ENCODE results near the gene BAIAP2L1. TPM values are rescaled to one million over a fixed set of nuclear protein-coding genes. Genes with fewer than 3 reads are reported as not detected.

The BAIAP2L1 gene
- total RNA-seq, 2 donors from 2014 or later, result 0.55 to 0.82 TPM

- H3K4me1 Mint-ChIP-seq, result no peaks in the 10 kb centered on the region
- H3K4me3 Mint-ChIP-seq, result no peak overlapping the region
- ATAC-seq (no peak), DNase-seq (no peak)
- H3K27me3 Mint-ChIP-seq, result no peaks in the 10 kb centered on the region
- H3K9me3 ChIP-seq (ENCODE audit: control insufficient read depth, low read length, poor library complexity, severe bottlenecking), result no peaks in the 10 kb centered on the region
- H3K36me3 Mint-ChIP-seq (ENCODE audit: low read depth), result no peaks in the 10 kb centered on the region
- H3K27ac Mint-ChIP-seq, result no peak overlapping the region
These were observed 59.8 kb downstream of the BAIAP2L1 start for GRCh38 chr7:98341106-98341505.

DNA sequence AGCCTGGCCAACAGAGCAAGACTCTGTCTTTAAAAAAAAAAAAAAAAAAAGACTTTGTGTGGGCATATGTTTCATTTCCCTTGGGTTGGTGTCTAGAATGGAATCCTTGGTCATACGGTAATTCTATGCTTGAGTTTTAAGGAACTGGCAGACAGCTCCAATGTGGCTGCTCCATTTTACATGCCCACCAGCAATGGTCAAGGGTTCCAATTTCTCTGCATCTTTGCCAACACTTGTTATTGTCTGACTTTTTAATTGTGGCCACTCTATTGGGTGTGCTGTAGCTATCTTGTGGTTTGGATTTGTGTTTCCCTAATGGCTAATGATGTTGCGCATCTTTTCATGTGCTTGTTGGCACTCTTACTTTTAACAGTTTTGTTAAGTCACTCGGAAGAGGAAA lies 61.8 kb downstream of the BAIAP2L1 start:
- Mint-ChIP-seq H3K4me1 (peaks cover 3% of the 10 kb centered on the region), H3K27me3 (peaks cover 8% of the 10 kb centered on the region), H3K4me3 (no peak overlapping the region), H3K27ac (no peak overlapping the region), H3K36me3 (ENCODE audit: low read depth) (peaks cover 3% of the 10 kb centered on the region)
- no peak for DNase-seq
- no peak for ATAC-seq
- H3K9me3 ChIP-seq (ENCODE audit: control insufficient read depth, low read length, poor library complexity, severe bottlenecking), result no peaks in the 10 kb centered on the region

GRCh38 chr7:98338441-98338840 lies 62.4 kb downstream of the BAIAP2L1 start:
- peaks cover 8% of the 10 kb centered on the region for H3K27me3 Mint-ChIP-seq
- ATAC-seq (no peak), DNase-seq (no peak)
- H3K36me3 Mint-ChIP-seq (ENCODE audit: low read depth), result peaks cover 3% of the 10 kb centered on the region
- H3K9me3 ChIP-seq (ENCODE audit: control insufficient read depth, low read length, poor library complexity, severe bottlenecking), result no peaks in the 10 kb centered on the region
- no peak overlapping the region for H3K27ac Mint-ChIP-seq
- H3K4me3 Mint-ChIP-seq, result no peak overlapping the region
- peaks cover 3% of the 10 kb centered on the region for H3K4me1 Mint-ChIP-seq

DNA sequence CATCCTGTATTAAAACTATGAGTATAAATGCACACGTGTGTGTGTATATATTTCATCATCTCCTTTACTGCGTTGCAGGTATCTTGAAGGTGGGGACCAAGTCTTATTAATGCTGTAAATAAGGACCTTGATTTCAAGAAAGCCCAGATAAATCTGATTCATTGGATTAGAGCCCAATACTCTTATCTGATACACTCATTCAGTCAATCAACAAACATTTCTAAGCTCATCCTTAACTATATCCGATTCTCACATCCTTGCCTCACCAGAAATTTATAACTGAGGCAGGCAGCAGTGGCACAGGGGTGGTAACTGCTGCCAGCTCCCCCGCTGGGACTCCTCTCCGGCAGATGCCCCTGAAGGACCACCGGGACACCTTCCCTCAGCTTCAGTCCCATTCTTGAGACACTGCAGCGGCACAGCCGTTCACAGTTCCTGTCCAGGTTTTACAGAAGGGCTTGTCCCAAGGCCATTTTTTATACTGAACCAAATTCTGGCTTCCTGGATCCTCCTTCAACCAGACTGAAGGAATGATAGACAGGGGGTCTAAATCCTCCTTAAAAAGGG lies 65.4 kb downstream of the BAIAP2L1 start:
- DNase-seq (no peak), ATAC-seq (no peak)
- no peaks in the 10 kb centered on the region for H3K9me3 ChIP-seq (ENCODE audit: control insufficient read depth, low read length, poor library complexity, severe bottlenecking)
- no peak overlapping the region for H3K4me3 Mint-ChIP-seq
- peaks cover 8% of the 10 kb centered on the region for H3K27me3 Mint-ChIP-seq
- H3K4me1 Mint-ChIP-seq, result peaks cover 3% of the 10 kb centered on the region
- H3K36me3 Mint-ChIP-seq (ENCODE audit: low read depth), result peaks cover 5% of the 10 kb centered on the region
- H3K27ac Mint-ChIP-seq, result no peak overlapping the region

GRCh38 chr7:98334081-98334480 lies 66.8 kb downstream of the BAIAP2L1 start:
- peaks cover 8% of the 10 kb centered on the region for H3K27me3 Mint-ChIP-seq
- ATAC-seq (no peak), DNase-seq (no peak)
- peaks cover 3% of the 10 kb centered on the region for H3K4me1 Mint-ChIP-seq
- H3K36me3 Mint-ChIP-seq (ENCODE audit: low read depth), result peaks cover 5% of the 10 kb centered on the region
- H3K4me3 Mint-ChIP-seq, result no peak overlapping the region
- no peak overlapping the region for H3K27ac Mint-ChIP-seq
- no peaks in the 10 kb centered on the region for H3K9me3 ChIP-seq (ENCODE audit: control insufficient read depth, low read length, poor library complexity, severe bottlenecking)

- H3K27ac Mint-ChIP-seq, result no peak overlapping the region
- H3K9me3 ChIP-seq (ENCODE audit: control insufficient read depth, low read length, poor library complexity, severe bottlenecking), result no peaks in the 10 kb centered on the region
- ATAC-seq (no peak), DNase-seq (no peak)
- H3K27me3 Mint-ChIP-seq, result peaks cover 14% of the 10 kb centered on the region
- no peak overlapping the region for H3K4me3 Mint-ChIP-seq
- peaks cover 5% of the 10 kb centered on the region for H3K4me1 Mint-ChIP-seq
- peaks cover 10% of the 10 kb centered on the region for H3K36me3 Mint-ChIP-seq (ENCODE audit: low read depth)
These were observed 69.9 kb downstream of the BAIAP2L1 start for GRCh38 chr7:98330926-98331529.

GRCh38 chr7:98329791-98330373 lies 71.0 kb downstream of the BAIAP2L1 start:
- DNase-seq (no peak), ATAC-seq (no peak)
- no peak overlapping the region for H3K4me3 Mint-ChIP-seq
- H3K4me1 Mint-ChIP-seq, result peaks cover 2% of the 10 kb centered on the region
- no peak overlapping the region for H3K27ac Mint-ChIP-seq
- H3K27me3 Mint-ChIP-seq, result peaks cover 6% of the 10 kb centered on the region
- H3K9me3 ChIP-seq (ENCODE audit: control insufficient read depth, low read length, poor library complexity, severe bottlenecking), result no peaks in the 10 kb centered on the region
- peaks cover 7% of the 10 kb centered on the region for H3K36me3 Mint-ChIP-seq (ENCODE audit: low read depth)

- ATAC-seq (no peak), DNase-seq (no peak)
- H3K9me3 ChIP-seq (ENCODE audit: control insufficient read depth, low read length, poor library complexity, severe bottlenecking), result no peaks in the 10 kb centered on the region
- Mint-ChIP-seq H3K27ac (no peak overlapping the region), H3K4me3 (no peak overlapping the region), H3K4me1 (peaks cover 2% of the 10 kb centered on the region), H3K36me3 (ENCODE audit: low read depth) (peaks cover 7% of the 10 kb centered on the region), H3K27me3 (peaks cover 6% of the 10 kb centered on the region)
These were observed 71.6 kb downstream of the BAIAP2L1 start for GRCh38 chr7:98329100-98329790.

DNA sequence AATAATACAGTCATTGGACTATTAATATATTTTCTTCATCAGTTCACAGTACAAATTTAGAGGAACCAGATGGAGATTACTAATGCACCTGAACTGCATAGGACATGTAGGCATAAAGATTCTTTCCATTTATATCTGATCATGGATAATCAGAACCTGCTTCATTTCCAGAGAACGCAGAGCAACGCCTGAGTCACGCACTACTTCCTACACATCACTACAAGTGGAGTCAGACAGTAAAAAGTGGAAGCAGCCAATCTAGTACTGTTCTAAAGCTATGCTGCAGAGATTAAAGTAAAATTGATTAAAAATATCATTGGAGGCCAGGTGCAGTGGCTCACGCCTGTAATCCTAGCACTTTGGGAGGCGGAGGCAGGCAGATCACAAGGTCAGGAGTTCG lies 76.1 kb downstream of the BAIAP2L1 start:
- H3K9me3 ChIP-seq (ENCODE audit: control insufficient read depth, low read length, poor library complexity, severe bottlenecking), result no peaks in the 10 kb centered on the region
- no peak overlapping the region for H3K27ac Mint-ChIP-seq
- H3K27me3 Mint-ChIP-seq, result peaks cover 22% of the 10 kb centered on the region
- H3K4me1 Mint-ChIP-seq, result peaks cover 2% of the 10 kb centered on the region
- ATAC-seq (no peak), DNase-seq (no peak)
- peaks cover 5% of the 10 kb centered on the region for H3K36me3 Mint-ChIP-seq (ENCODE audit: low read depth)
- no peak overlapping the region for H3K4me3 Mint-ChIP-seq

- Mint-ChIP-seq H3K4me1 (peaks cover 4% of the 10 kb centered on the region), H3K27ac (no peak overlapping the region), H3K36me3 (ENCODE audit: low read depth) (peaks cover 5% of the 10 kb centered on the region), H3K4me3 (no peak overlapping the region), H3K27me3 (peaks cover 22% of the 10 kb centered on the region)
- ATAC-seq (no peak), DNase-seq (no peak)
- H3K9me3 ChIP-seq (ENCODE audit: control insufficient read depth, low read length, poor library complexity, severe bottlenecking), result no peaks in the 10 kb centered on the region
These were observed 77.1 kb downstream of the BAIAP2L1 start for GRCh38 chr7:98323597-98324322.

DNA sequence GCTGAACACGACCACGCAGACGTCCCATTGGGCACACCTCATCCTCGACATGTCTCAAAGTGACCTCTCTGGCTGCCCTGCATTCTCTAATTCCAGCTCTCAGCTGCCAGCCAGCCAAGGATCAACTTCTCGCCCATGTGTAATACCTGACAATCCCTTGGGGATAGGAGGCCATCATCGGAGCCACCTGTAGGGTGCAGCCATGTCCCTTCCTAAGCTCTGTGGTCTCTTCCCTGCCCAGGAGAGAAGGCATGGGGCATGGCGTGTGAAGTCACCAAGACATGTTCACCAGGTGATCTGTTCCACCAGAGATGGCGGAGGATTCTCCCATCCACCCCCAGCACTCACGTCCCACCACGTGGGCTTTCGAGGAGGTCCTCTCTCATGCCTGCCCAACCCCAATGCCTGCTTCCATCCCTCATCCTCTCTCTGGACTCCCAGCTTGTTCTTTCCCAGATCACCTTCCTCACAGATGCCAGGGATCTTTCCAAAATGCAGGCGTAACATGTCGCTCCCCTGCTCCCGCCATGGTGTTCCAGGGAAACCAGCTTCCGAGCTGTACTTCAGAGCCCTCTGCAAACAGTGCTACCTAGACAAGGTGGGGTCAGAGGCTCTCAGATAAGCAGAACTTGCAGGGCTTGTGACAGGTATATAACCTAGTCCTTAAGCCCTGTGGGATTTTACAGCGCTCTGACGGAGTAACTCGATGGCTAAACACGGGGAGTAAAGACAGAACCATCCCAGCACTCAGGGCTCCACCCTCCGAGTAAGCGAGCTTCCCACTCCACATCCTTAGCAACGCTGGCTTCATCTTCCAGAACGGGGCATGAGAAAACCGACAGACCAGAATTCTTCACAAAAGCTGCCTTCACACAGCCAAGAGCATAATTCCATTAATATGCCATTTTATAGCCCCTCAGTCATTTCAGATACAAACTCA lies 78.3 kb downstream of the BAIAP2L1 start:
- Mint-ChIP-seq H3K36me3 (ENCODE audit: low read depth) (peaks cover 5% of the 10 kb centered on the region), H3K27me3 (peaks cover 22% of the 10 kb centered on the region), H3K4me3 (no peak overlapping the region), H3K4me1 (peaks cover 4% of the 10 kb centered on the region), H3K27ac (no peak overlapping the region)
- no peaks in the 10 kb centered on the region for H3K9me3 ChIP-seq (ENCODE audit: control insufficient read depth, low read length, poor library complexity, severe bottlenecking)
- no peak for DNase-seq
- no peak for ATAC-seq

DNA sequence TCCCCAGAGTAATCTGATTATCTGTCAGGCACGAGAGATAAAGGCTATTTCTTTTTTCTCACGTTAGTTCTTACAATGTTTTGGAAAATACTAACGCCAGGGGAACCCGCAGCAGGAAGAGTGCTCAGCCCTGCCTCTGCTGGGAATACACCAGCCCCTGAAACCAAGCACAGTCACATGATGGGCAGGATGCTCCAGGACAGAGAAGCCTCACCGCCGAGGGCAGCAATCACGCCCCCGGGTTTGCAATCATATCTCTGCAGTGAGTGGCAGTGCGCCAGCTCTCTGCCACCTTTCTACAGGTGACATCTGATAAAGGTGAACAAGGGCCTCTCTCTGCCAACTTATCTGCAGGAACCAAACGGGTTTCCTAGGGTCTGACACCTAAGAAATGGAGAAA lies 79.6 kb downstream of the BAIAP2L1 start:
- no peak for ATAC-seq
- H3K9me3 ChIP-seq (ENCODE audit: control insufficient read depth, low read length, poor library complexity, severe bottlenecking), result no peaks in the 10 kb centered on the region
- peaks cover 17% of the 10 kb centered on the region for H3K27me3 Mint-ChIP-seq

More for the DNA sequence above, 79.6 kb downstream of the BAIAP2L1 start:
- Mint-ChIP-seq H3K4me3 (no peak overlapping the region), H3K4me1 (peaks cover 2% of the 10 kb centered on the region), H3K27ac (no peak overlapping the region), H3K36me3 (ENCODE audit: low read depth) (no peaks in the 10 kb centered on the region)
- no peak for DNase-seq
